H9 (cell line): ENCODE measurements around the gene TMEM108. TPM values are rescaled to one million over a fixed set of nuclear protein-coding genes. Genes with fewer than 3 reads are reported as not detected.

Experiments
- DNase-seq: peaks from one replicate; pipeline ENCODE4 v3.0.0-alpha.2; 2017
- H2AFZ ChIP-seq: one replicate; pipeline ENCODE4 v1.6.1; 2013; ENCODE audit warnings: mild to moderate bottlenecking, low read length, control low read depth, moderate library complexity
- H2AK5ac ChIP-seq: 2 replicates; pipeline ENCODE4 v1.6.1; 2013; ENCODE audit warnings: low read length, control low read depth, mixed read lengths; ENCODE audit not compliant: insufficient read length
- H2BK120ac ChIP-seq: one replicate; pipeline ENCODE4 v1.6.1; 2013; ENCODE audit warnings: low read depth, mild to moderate bottlenecking, low read length, control low read depth, inconsistent platforms; ENCODE audit not compliant: poor library complexity, severe bottlenecking
- H2BK12ac ChIP-seq: 2 replicates; pipeline ENCODE4 v1.6.1; 2013; ENCODE audit warnings: low read length, control low read depth, mixed read lengths, low read depth; ENCODE audit not compliant: insufficient read length
- H2BK15ac ChIP-seq: 2 replicates; pipeline ENCODE4 v1.6.1; 2013; ENCODE audit warnings: low read depth, low read length, control low read depth
- H2BK20ac ChIP-seq: one replicate; pipeline ENCODE4 v1.6.1; 2013; ENCODE audit warnings: low read depth, mild to moderate bottlenecking, low read length, control low read depth, inconsistent platforms; ENCODE audit not compliant: poor library complexity, severe bottlenecking
- H2BK5ac ChIP-seq: 2 replicates; pipeline ENCODE4 v1.6.1; 2013; ENCODE audit warnings: low read length, control low read depth, mixed read lengths; ENCODE audit not compliant: insufficient read length
- H3K14ac ChIP-seq: 2 replicates; pipeline ENCODE4 v1.6.1; 2013; ENCODE audit warnings: low read length, control low read depth; ENCODE audit not compliant: insufficient read depth
- H3K18ac ChIP-seq: 2 replicates; pipeline ENCODE4 v1.6.1; 2013; ENCODE audit warnings: low read depth, mild to moderate bottlenecking, mixed read lengths, low read length, control low read depth; ENCODE audit not compliant: insufficient read length
- H3K23ac ChIP-seq: 2 replicates; pipeline ENCODE4 v1.6.1; 2013; ENCODE audit warnings: low read length, control low read depth, mixed read lengths, low read depth; ENCODE audit not compliant: insufficient read length
- H3K23me2 ChIP-seq: 2 replicates; pipeline ENCODE4 v1.6.1; 2013; ENCODE audit warnings: low read depth, mild to moderate bottlenecking, mixed read lengths, low read length, control low read depth; ENCODE audit not compliant: insufficient read length, poor library complexity, severe bottlenecking
- H3K27ac ChIP-seq: 2 replicates; pipeline ENCODE4 v1.5.1; 2013; ENCODE audit warnings: low read length, control low read depth, mixed read lengths, low read depth; ENCODE audit not compliant: insufficient read length
- H3K27me3 ChIP-seq: 2 replicates; pipeline ENCODE4 v1.6.1; 2013; ENCODE audit warnings: low read length, control low read depth, inconsistent platforms; ENCODE audit not compliant: insufficient read depth
- H3K4ac ChIP-seq: 2 replicates; pipeline ENCODE4 v1.6.1; 2013; ENCODE audit warnings: low read depth, mild to moderate bottlenecking, control low read depth, inconsistent platforms, low read length, moderate library complexity
- H3K4me1 ChIP-seq: 2 replicates; pipeline ENCODE4 v1.6.1; 2013; ENCODE audit warnings: low read length, control low read depth, inconsistent platforms; ENCODE audit not compliant: insufficient read depth
- H3K4me2 ChIP-seq: 2 replicates; pipeline ENCODE4 v1.6.1; 2013; ENCODE audit warnings: low read length, control low read depth, mixed read lengths; ENCODE audit not compliant: insufficient read length, insufficient read depth
- H3K56ac ChIP-seq: 2 replicates; pipeline ENCODE4 v1.6.1; 2013; ENCODE audit warnings: low read depth, mild to moderate bottlenecking, mixed read lengths, low read length, control low read depth; ENCODE audit not compliant: insufficient read length
- H3K79me1 ChIP-seq: 2 replicates; pipeline ENCODE4 v1.6.1; 2013; ENCODE audit warnings: low read depth, mild to moderate bottlenecking, moderate library complexity, low read length, control low read depth, inconsistent platforms; ENCODE audit not compliant: insufficient read depth, poor library complexity, severe bottlenecking
- H3K79me2 ChIP-seq: 2 replicates; pipeline ENCODE4 v1.6.1; 2013; ENCODE audit warnings: low read length, control low read depth, inconsistent platforms; ENCODE audit not compliant: insufficient read depth
- H3K9ac ChIP-seq: 2 replicates; pipeline ENCODE4 v1.6.1; 2013; ENCODE audit warnings: low read length, control low read depth, mixed read lengths; ENCODE audit not compliant: insufficient read length; ENCODE audit errors: extremely low read depth
- H3K9me3 ChIP-seq: one replicate; pipeline ENCODE4 v1.6.1; 2013; ENCODE audit warnings: low read depth, low read length, inconsistent platforms; ENCODE audit not compliant: control insufficient read depth
- H3T11ph ChIP-seq: one replicate; pipeline ENCODE4 v1.6.1; 2013; ENCODE audit warnings: mild to moderate bottlenecking, low read length, control low read depth, inconsistent platforms
- H4K20me1 ChIP-seq: one replicate; pipeline ENCODE4 v1.6.1; 2013; ENCODE audit not compliant: control insufficient read depth, insufficient read length, insufficient read depth
- H4K5ac ChIP-seq: 2 replicates; pipeline ENCODE4 v1.6.1; 2013; ENCODE audit warnings: low read depth, mild to moderate bottlenecking, mixed read lengths, low read length, control low read depth; ENCODE audit not compliant: insufficient read length
- H4K8ac ChIP-seq: replicated peaks from 2 replicates; pipeline ENCODE4 v1.6.1; 2013; ENCODE audit warnings: low read length, control low read depth, mixed read lengths, low read depth; ENCODE audit not compliant: insufficient read length
- H4K91ac ChIP-seq: 2 replicates; pipeline ENCODE4 v1.6.1; 2013; ENCODE audit warnings: low read depth, mild to moderate bottlenecking, moderate library complexity, mixed read lengths, low read length, control low read depth; ENCODE audit not compliant: insufficient read length
- H3K27ac Mint-ChIP-seq, 3 experiments: 2 replicates in 2 of 3; 3 replicates in 1 of 3; pipeline ENCODE4 v1.8.0; 2020 to 2021; ENCODE audit warnings: mixed read lengths in 3 of 3, mild to moderate bottlenecking in 1 of 3, moderate library complexity in 1 of 3
- H3K27me3 Mint-ChIP-seq: 2 replicates; pipeline ENCODE4 v1.8.0; 2021; ENCODE audit warnings: low read depth, mild to moderate bottlenecking, moderate library complexity, mixed read lengths
- H3K36me3 Mint-ChIP-seq, 3 experiments: 2 replicates in 2 of 3; 3 replicates in 1 of 3; pipeline ENCODE4 v1.8.0; 2020 to 2021; ENCODE audit warnings: low read depth in 3 of 3, mixed read lengths in 3 of 3; ENCODE audit not compliant: insufficient read depth in 1 of 3
- H3K4me1 Mint-ChIP-seq, 2 experiments: 2 replicates each; pipeline ENCODE4 v1.8.0; 2020; ENCODE audit warnings: mixed read lengths in 2 of 2
- H3K4me3 Mint-ChIP-seq, 2 experiments: 2 replicates in 1 of 2; 3 replicates in 1 of 2; pipeline ENCODE4 v1.8.0; 2020 to 2021; ENCODE audit warnings: mild to moderate bottlenecking in 2 of 2, mixed read lengths in 2 of 2, moderate library complexity in 1 of 2
- H3K9me3 Mint-ChIP-seq, 2 experiments: 2 replicates in 1 of 2; 3 replicates in 1 of 2; pipeline ENCODE4 v1.8.0; 2020; ENCODE audit warnings: mild to moderate bottlenecking in 2 of 2, mixed read lengths in 2 of 2, moderate library complexity in 1 of 2
- CTCF ChIP-seq: fragments of 200-600 bp; sonication (generic); conservative IDR thresholded peaks from 3 replicates; pipeline ENCODE4 v1.8.0; 2021; ENCODE audit warnings: antibody characterized with exemption, mild to moderate bottlenecking
- WGBS: extraction: QIAGEN DNeasy Blood & Tissue Kit; methylation state at CpG from one replicate; pipeline ENCODE4 v1.1.7; 2013; ENCODE audit warnings: missing lambda C conversion rate, low lambda C conversion rate, mixed read lengths; ENCODE audit not compliant: insufficient read length; ENCODE audit errors: extremely low coverage; 5-methylcytosine and 5-hydroxymethylcytosine counted together
- total RNA-seq: library from RNA; stranded (reverse); gene quantifications from 2 replicates; pipeline ENCODE4 v1.2.1, GENCODE V29; 2021

Gene TMEM108
- total RNA-seq, 1 experiment from 2014 or later: 5.0 TPM

- no peaks in the 10 kb centered on the region for H3K36me3 Mint-ChIP-seq
- no peak overlapping the region for H4K91ac ChIP-seq
- H2AFZ ChIP-seq: no peak overlapping the region
- WGBS: no CpG with 5 or more reads among the region's 9 CpGs
- no peaks in the 10 kb centered on the region for H3K79me2 ChIP-seq
- no peak overlapping the region for H2BK120ac ChIP-seq
- no peak overlapping the region for H3K14ac ChIP-seq
- no peak overlapping the region for H3K18ac ChIP-seq
- H2BK20ac ChIP-seq: no peak overlapping the region
- no peaks in the 10 kb centered on the region for H3K9me3 ChIP-seq
- H3K27ac Mint-ChIP-seq: no peak overlapping the region
- no peak overlapping the region for H3K56ac ChIP-seq
- peaks cover 40 to 45% of the 10 kb centered on the region in 2 experiments for H3K4me1 Mint-ChIP-seq
- no peak overlapping the region for H4K8ac ChIP-seq
- H3K4me2 ChIP-seq: peak overlapping the region; percentile 68
- no peak overlapping the region for H3K9ac ChIP-seq
- TF ChIP-seq CTCF: no peak
- no peak overlapping the region for H2BK12ac ChIP-seq
- no peak overlapping the region for H4K5ac ChIP-seq
- peaks cover 42% of the 10 kb centered on the region for H3K27me3 Mint-ChIP-seq
- no peaks in the 10 kb centered on the region; a peak in 1 of 5 replicates for H3K9me3 Mint-ChIP-seq
- H2BK5ac ChIP-seq: no peak overlapping the region
- peak overlapping the region; percentile 75 to 87 for H3K4me3 Mint-ChIP-seq
- no peak overlapping the region for H3K27ac ChIP-seq
- no peak overlapping the region for H3T11ph ChIP-seq
- no peaks in the 10 kb centered on the region for H3K79me1 ChIP-seq
- H2BK15ac ChIP-seq: no peak overlapping the region
- H3K4me1 ChIP-seq: peaks cover 15% of the 10 kb centered on the region; the same call in 1 of the 2 replicates
- H3K23me2 ChIP-seq: peaks cover 14% of the 10 kb centered on the region
- no peak overlapping the region for H2AK5ac ChIP-seq
- H3K27me3 ChIP-seq: peaks cover 6% of the 10 kb centered on the region; the same call in 1 of the 2 replicates
- DNase-seq: no peak
- H3K4ac ChIP-seq: no peak overlapping the region
- no peak overlapping the region for H3K23ac ChIP-seq
- H4K20me1 ChIP-seq: no peaks in the 10 kb centered on the region
These were observed 755 bp upstream of the TMEM108 start for GRCh38 chr3:133037436-133037835.
